NCI-H345 (cell line): ENCODE data around the gene CENPO.
"Not testable (repeated sequence)": the region's sequence is repeated elsewhere in the genome, so short reads cannot be mapped to it uniquely, and the experiment has no call there.

Experiments
- DNase-seq: peaks from one replicate; lab custom pipeline; 2025; lab: John Stamatoyannopoulos, UW

Gene CENPO

DNA sequence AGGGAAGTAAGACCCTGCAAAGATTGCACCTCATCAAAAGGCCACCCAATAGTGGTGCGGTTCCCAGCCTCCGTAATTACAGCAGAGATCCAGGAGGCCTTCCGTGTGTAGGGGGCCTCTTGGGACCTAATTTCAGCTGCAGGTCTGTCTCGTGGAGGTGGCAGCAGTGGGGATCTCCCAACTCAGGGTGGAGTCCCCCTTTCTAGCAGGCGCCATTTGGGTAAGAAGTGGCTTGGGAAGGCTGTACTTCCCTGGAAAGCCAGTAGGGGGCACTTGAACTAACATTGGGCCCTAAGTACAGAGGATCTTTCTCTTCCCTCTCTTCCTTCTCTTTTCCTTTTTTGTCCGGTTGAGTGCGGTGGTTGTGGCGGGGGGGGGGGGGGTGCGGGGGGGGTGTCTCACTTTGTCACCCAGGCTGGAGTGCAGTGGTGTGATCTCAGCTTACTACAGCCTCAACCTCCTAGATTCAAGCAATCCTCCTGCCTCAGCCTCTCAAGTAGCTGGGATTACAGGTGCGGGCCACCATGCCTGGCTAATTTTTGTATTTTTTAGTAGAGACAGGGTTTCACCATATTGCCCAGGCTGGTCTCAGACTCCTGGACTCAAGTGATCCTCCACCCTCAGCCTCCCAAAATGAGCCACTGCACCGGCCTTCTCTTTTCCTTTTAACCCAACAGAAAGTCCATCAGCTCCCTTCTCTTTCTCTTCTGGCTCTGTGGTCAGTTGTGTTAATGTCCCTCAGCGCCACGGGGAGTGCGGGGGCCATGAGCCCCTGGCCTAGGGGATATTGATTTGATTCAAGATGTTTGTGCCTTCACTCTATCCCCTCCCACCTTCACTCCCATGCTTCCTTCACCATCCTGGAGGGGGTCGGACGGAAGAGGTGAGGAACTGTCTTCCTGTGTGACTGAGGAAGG is 32.0 kb downstream of the CENPO start:
- DNase-seq = peak; percentile 18

DNA sequence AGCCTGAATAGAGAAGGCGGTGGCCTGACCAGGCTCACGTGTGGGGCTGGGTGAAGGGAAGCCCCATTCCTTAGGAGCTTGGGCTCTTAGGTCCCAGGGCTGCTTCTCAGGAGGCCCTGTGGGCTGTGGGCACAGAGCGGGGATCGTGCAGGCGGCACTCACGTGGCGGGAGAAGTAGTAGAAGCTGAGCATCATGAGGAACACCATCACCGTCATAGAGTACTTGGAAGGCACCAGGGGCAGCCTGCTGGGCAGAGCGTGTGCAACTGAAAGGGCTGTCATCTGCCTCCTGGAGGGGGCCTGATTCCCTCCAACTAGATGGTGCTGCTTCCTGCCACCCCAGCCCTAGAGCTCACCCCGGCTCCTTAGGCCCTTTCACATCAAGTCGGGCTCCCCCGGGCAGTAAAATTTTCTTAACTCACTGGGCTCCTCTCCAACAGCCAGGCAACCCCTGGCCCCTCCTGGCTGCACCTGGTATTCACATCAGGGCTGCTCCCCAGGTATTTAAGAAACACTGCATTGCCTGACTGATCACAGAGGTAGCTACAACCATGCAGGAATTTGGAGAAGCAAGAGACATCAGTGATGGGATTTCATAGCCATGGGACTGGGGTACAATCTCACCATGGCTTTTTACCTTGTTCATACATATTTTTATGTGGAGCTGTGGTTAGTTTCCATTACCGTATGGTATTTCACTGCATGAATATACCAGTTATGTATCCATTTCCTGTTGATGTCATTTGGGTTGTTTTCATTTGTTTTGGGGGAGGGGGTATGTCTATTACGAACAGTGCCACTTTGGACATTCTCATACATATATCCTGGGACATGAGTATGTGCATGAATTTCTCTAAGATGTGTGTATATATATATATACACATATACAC is 32.9 kb downstream of the CENPO start:
- no peak for DNase-seq

DNA sequence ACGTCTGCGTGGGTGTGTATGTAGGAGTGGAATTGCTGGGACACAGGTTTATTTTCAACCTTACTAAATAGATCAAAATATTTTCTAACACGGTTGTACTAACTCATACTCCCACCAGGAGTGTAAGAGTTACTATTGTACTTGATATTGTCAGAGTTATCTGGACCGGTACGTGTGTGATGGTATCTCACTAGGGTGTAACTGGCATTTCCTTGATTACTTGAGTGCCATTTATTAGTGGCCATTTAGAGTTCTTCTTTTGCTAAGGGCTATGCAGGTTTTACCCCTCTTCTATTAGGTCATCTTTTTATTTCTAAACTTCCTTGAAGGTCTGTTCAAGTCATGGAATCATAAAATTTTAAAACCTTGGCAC is 33.5 kb downstream of the CENPO start:
- DNase-seq = no peak

DNA sequence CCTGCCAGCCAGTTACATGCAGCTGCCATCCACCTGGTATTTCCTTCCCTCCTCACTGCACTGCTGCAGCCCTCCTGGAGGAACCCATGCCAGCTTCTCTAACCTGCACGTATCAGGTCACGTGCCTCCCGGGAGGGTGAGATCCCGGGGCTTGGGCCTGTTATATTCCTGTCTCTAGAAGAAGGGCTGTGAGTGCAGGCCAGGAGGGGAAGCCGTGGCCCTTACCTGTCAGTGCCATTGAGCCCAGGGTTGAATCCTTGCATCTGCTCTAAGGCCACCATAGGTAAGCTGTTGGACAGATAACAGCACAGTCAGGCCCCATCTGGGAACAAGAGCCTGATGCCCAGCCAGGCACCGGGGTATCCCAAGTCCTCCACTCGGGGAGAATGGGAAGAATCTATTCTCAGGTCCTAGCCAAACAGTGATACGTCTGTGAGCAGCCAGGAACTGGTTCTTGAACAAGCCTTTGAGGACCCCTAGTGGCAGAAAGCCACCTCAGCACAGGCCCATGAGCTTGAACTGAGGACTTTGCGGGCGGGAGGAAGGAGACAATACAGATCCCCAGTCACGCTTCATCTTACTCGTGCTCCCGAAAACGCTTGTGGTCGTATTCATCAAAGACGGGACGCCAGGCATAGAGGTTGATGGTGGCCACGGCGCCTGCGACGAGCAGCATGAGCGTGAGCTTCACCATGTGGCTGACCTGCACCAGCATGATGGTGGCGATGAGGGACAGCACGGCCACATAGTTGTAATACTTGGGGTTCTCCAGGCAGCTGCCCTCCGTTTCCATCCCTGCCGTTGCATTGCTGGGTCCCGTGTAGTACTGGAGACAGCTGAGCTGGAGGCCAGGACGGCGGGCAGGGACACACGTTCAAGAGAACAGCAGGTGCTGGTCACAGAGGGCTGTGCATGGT is 34.4 kb downstream of the CENPO start:
- peak; percentile 79 for DNase-seq

DNA sequence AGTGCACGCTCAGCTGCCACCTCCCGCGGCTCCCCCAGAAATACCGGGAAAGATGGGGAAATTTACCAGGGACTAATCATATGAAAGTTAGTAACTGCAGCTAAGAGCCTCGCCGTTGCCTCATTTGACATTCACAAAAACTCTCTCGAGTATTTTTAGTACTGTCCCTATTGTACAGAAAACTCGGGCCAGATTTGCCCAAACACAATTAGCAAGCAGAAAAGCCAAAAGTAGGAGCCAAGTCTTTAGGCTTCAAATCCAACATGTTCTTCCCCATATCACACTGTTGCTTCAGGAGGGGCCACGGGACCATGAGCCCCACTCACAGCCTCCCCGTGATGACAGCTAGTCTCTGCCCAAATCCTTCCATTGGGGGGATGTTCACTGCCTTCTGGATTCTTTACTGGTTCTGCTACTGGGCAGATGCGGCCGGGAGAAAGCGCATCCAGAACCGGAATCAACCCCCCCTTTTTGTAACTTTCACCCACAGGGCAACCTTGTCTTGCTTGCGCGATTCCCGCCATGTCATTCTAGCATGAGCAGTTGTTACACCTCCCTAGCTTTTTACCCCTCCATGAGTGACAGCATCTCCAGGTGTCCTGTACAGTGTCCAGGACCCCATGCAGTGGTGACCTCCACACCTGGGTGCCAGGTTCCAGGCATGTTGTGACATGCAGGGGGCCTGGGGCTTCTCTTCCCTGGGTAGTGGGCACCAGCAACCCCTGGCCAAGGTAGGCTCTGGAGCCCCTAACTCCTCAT is 35.2 kb downstream of the CENPO start:
- DNase-seq = no peak

DNA sequence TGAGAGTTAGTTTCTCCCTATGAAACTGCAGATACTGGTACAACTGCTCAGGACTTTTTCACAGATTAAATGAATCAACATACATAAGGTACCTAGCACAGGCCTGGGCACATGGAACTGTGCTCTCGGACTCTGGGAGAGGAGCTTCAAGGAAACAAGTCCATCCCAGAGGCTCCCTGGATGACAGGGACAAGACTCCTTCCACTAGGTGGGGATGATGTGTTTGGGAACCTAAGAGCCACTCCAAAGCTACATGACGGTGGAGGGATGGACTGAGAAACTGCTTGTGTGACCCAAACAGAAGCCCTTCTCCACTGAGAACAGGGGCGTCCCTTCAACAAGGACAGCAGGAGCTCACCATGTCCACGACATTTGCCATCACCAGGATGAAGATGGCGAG is 37.1 kb downstream of the CENPO start:
- DNase-seq = no peak

DNA sequence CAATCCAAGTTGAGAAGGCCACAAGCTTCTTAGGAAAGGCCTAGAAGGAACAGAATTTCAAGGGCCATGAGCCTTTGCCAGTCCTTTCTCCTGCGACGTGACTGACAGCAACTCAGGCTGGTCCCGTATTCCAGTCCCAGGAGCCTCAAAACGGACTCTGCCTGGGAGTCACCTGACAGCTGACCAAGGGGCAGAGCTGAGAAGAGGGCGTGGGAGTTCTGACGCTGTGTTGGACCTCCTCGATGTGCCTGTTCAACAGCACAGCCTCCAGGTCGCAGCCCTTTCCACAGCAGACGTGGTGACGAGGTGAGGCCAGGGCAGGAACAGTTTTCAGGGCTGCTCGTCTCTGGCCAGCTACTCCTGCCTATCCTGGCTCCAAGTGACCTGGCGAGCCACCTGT is 37.6 kb downstream of the CENPO start:
- no peak for DNase-seq

DNA sequence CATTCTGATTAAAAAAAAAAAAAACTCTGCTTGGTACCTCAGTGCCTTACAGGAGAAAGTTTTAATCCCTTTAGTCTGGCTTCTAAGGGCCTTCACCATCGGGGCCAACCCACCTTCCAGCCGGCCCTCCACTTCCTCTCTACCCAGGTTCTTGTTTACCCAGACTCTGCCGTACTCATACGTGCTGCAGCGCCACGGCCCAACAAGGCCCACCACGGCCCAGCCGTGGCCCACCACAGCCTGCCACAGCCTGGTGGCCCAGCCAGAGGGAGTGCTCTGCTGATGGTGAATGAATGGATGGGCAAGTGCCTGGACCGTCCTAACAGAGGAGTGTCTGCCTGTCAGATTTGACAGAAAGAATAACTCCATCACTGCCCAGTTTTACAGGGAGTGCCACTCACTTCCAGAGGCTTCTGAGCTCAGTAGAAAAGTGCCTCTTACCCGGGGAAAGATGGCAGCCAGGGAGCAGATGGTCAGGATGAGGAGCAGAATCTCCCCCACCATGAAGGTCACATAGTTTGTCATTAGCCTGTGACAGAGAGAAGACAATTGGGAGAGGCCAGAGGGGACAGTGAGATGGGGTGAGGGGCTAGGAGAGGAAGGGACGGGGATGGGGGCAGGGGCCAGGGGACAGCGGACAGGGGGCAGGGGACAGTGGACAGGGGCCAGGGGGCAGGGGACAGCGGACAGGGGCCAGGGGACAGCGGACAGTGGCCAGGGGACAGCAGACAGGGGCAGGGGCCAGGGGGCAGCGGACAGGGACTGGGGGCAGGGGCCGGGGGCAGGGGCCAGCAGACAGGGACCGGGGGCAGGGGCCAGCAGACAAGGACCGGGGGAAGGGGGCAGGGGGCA is 38.2 kb downstream of the CENPO start:
- DNase-seq = no peak

DNA sequence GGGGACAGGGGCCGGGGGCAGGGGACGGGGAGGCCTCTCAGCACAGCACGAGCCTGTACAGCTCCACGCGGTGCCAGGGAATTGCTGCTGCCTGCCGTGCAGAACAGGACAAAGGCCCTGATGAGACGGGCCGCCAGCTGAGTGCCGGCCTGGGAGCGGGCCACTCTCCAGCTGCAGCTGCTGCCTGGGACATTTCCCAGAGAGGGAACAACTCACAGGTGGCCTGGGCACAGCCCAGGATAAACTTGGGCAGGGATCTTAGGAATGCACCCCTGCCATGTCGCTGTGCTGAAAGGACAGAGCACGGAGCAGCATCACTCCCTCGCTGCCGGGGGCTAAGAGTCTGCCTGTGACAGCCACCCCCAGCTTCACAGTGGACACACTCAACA is 38.8 kb downstream of the CENPO start:
- DNase-seq = peak; percentile 35

DNA sequence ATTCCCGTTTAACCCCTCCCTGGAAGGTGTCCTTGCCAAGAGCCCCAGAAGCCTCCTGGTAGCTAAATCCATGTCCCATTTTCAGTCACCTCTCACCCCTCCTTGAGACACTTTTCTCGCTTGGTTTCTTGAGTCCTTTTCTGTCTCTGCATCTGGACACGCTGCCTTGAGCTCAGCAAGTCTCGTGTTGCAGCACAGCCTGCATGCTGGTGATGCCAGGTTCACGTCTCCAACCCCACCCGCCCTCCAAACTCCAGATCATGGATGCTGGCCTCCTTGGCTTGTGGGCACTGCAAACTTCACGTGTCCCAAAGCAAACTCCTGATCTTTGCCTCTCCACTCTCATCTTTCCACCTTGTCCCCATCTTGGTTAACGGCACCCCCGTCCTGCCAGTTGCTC is 39.3 kb downstream of the CENPO start:
- DNase-seq = no peak

DNA sequence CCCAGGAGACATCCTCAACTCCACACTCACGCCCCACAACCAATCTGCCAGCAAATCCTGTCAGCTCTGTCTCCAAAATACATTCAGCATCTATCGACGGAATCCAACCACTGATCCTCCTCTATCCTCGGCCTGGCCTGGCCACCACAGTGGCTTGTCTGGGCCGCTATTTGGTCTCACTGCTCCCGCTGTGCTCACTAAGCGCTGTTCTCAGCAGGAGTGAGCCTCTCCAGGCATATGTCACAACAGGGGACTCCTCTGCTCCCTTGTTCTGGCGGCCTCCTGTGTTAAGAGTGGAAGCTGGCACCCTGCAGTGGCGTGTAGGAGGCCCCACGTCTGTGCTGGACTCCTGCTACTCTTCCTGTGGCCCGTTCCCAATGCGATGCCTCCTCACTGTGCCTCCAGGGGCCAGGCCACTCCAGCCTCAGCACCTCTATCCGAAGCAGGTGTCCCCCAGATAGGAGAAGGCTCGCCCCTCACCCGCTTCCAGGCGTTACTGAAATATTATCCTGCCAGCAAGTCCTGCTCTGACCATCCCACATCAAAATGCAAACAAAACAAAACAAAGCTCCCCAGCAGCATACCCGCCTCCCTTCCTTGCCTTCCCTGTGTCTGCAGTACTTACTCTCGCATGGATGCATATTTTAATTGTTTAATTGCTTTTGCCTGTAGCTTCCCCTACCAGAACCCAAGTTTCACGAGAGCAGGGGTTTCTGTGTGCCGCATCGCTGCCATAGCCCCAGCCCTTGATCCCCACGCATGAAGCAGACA is 39.9 kb downstream of the CENPO start:
- peak; percentile 96 for DNase-seq

DNA sequence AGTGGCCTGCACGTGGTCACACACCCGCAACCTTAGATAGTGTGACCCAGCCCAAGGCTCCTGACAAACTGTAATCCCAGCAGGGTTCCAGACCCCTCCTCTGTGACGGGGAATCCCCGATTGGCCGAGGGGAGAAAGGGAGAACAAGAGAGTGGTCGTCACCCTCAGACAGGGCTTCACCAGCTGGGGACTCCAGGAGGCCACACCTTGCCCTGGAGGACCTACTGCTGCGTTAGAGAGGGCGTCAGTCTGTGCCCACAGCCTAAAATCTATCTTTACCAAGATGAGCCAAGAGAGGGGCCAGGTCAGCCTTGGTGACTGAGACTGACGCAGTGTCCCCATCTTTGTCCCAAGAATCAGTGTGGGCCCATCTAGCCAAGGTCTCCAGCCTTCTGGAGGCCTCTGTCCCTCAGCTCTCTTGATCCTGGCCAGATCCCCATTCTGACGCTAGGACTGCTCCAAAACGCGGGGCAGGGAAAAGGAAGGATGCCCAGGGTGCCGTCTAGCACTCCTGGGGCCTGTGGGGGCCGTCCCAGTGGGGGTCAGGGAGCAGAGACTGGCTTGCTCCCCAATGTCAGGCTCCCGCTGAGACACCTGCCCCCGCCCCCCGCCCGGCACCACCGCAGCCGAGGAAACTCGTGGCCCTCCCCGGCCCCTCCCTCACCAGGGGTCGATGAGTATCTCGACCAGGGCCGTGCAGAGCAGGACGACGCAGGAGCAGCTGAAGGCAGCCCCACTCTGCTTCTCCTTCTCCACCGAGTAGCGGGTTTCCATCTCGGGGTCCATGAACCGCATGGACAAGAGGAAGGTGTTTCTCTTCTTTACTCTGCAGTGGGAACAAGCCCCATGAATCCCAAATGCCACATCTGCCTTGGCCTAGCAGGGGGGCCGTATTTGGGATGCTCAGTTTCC is 40.9 kb downstream of the CENPO start:
- DNase-seq = no peak

DNA sequence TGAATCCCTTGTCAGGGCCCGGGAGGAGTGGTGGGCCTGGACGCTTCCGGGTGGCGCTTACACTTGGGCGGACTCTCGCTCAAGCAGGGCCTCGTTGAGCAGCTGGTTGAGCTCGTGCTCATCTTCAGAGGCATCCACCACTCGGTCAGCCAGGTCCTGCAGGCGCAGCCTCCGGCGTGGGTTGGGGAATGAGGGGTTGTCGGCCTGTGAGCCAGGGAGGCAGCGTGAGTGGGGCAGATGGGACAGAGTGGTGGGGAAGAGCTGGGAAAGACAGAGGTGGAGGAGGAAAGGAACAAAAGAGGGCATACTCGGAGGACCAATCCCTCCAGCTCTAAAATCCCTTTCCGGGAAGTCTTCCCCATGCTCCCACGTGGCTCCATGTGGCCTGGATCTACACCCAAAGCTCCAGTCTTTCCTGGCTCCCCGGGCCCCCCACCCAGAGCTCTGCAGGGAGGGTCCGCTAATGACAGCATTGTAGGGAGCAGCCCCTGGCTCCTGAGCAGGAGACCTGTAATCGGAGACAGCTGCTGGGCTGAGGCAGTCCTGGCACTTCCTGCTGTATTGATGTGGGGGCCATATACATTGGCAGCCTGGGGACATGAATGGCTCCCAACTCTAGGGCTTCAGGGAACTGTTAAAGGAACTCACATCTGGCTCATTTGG is 41.6 kb downstream of the CENPO start:
- DNase-seq = no peak

DNA sequence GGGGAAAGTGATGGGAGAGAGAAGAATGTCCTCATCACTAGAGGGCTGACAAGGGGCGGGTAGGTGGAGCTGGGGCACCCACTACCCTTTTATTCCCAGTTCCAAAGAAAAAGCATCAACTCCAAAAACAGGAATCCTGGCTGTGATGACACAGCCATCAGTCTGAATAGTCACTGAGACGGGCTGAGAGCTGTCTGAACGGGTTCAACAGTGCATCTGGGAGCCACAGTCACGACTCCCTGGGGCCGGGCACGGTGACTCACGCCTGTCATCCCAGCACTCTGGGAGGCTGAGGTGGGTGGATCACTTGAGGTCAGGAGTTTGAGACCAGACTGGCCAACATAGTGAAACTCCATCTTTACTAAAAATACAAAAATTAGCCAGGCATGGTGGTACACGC is 42.2 kb downstream of the CENPO start:
- DNase-seq = not testable (repeated sequence)

DNA sequence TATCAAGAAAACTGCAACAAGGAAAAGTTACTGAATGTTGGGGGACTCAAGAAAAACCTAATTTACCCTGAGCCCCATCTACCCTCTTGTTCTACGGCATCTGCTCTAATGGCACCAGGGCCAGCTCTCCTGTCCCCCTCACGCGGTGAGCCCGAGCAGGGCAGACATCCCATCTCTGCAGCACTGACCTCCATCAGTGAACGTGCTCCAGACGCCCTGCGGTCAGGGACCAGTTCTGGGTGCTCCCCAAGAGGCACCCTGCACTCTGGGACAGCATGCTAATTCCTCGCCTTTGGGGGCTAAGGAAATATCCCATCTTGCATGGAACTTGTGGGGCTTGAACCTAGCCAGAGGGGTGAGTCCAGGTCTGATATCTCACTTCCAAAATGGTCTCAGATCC is 43.0 kb downstream of the CENPO start:
- no peak for DNase-seq

DNA sequence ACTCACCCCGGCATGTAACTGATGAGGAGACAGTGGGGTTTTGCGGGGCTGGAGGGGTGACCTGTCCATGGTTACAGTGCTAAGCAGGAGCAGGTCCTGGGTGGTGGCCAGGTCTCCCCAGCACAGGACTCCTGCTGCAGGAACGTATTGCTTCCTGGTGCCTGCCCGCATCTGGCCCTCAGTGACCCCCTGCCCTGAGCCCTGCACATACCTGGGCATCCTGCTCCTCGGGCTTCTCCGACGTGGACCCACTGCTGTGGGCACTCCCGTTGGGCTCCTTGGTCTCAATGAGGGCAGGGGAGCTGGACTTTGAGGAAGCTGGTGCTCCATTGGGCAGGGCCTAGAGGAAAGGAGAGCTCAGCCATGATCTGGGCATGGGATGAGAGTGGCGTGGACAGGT is 43.5 kb downstream of the CENPO start:
- DNase-seq = no peak

DNA sequence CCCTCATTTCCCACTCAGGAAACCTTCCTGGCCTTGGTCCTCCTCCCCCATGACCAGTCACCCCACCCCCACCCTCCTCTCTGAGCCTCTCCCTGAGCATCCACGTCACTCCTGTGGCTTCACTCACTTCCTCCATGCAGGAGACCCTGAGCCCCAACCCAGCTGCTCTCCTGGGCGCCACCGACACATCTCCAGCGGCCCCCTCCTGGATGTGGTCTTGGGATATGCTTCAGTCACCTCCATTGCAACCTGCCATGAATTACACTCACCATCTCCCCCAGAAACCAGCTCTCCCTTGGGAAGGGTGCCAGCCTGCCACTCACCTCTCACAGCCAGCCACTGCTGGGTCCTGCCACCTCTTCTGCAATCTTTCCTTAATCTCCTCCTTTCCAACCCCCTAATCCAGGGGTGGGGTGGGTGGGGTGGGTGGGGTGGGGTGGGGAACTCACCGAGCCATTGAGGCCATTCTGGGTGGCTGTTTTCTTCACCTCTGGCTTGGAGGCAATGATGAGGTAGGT is 44.8 kb downstream of the CENPO start:
- no peak for DNase-seq

DNA sequence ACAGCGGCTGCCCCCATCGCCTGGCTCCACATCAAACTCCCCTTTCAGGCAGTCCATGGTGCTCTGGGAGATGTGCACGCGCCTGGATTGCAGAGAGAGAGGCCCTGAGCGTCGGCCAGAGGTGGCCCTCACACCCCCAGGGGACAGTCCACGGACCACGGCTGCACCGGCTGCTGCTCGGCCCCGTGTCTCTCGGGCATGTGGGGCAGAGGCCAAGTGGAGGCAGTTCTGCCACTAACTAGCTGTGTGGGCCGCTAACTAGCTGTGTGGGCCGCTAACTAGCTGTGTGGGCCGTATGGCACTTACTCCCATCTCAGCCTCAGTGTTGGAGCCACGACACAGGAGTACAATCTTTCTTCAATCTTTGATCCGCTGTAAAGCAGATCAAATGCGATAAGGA is 45.3 kb downstream of the CENPO start:
- no peak for DNase-seq
